Kidney epithelial cell (primary cell): Measurements from ENCODE around the gene RNF10. TPM values are rescaled to one million over a fixed set of nuclear protein-coding genes. Genes with fewer than 3 reads are reported as not detected.
"Not testable (repeated sequence)": the region's sequence is repeated elsewhere in the genome, so short reads cannot be mapped to it uniquely, and the experiment has no call there.

ENCODE experiments used
- DNase-seq: peaks from one replicate; pipeline ENCODE4 v3.0.0-alpha.2; 2010; ENCODE audit warnings: low read depth
- H3K27me3 ChIP-seq: 2 replicates; pipeline ENCODE4 v1.6.0; 2011; ENCODE audit warnings: low read length; ENCODE audit not compliant: control insufficient read depth, insufficient read depth
- H3K36me3 ChIP-seq: 2 replicates; pipeline ENCODE4 v1.5.1; 2011; ENCODE audit warnings: low read length; ENCODE audit not compliant: control insufficient read depth, insufficient read depth
- H3K4me3 ChIP-seq: 2 replicates; pipeline ENCODE4 v1.5.1; 2011; ENCODE audit warnings: low read depth, mild to moderate bottlenecking, control low read depth, low read length
- CTCF ChIP-seq: IDR thresholded peaks from 2 replicates; pipeline ENCODE4 v1.5.1; 2011; ENCODE audit warnings: mild to moderate bottlenecking, moderate library complexity, low read length, control low read depth, inconsistent platforms; ENCODE audit not compliant: insufficient read depth, poor library complexity, severe bottlenecking
- total RNA-seq: library from RNA; depleted of rRNA; stranded (reverse); fragments of >200 nt; gene quantifications from 2 replicates; pipeline ENCODE4 v1.2.3, GENCODE V29; 2015

RNF10 gene
- total RNA-seq, 1 donor from 2014 or later: 117 TPM

GRCh38 chr12:120498870-120499515, 35.2 kb upstream of the RNF10 start:
- TF ChIP-seq CTCF: no peak
- no peak for DNase-seq
- H3K36me3 ChIP-seq: no peaks in the 10 kb centered on the region
- no peak overlapping the region for H3K4me3 ChIP-seq
- H3K27me3 ChIP-seq: no peaks in the 10 kb centered on the region

- no peak for DNase-seq
- no peaks in the 10 kb centered on the region for H3K27me3 ChIP-seq
- no peak overlapping the region for H3K4me3 ChIP-seq
- no peaks in the 10 kb centered on the region for H3K36me3 ChIP-seq
- TF ChIP-seq CTCF: no peak
These were observed 33.6 kb upstream of the RNF10 start for GRCh38 chr12:120500581-120500980.

- H3K36me3 ChIP-seq: no peaks in the 10 kb centered on the region
- H3K27me3 ChIP-seq: no peaks in the 10 kb centered on the region
- no peak for TF ChIP-seq CTCF
- DNase-seq: no peak
- no peak overlapping the region for H3K4me3 ChIP-seq
These were observed 29.6 kb upstream of the RNF10 start for GRCh38 chr12:120504587-120504986.

GRCh38 chr12:120508537-120508936, 25.6 kb upstream of the RNF10 start:
- H3K4me3 ChIP-seq: no peak overlapping the region
- DNase-seq: no peak
- TF ChIP-seq CTCF: no peak
- H3K27me3 ChIP-seq: no peaks in the 10 kb centered on the region
- H3K36me3 ChIP-seq: no peaks in the 10 kb centered on the region

GRCh38 chr12:120514002-120514401, 20.2 kb upstream of the RNF10 start:
- no peak for DNase-seq
- no peak for TF ChIP-seq CTCF
- H3K27me3 ChIP-seq: no peaks in the 10 kb centered on the region
- no peak overlapping the region for H3K4me3 ChIP-seq
- peaks cover 5% of the 10 kb centered on the region for H3K36me3 ChIP-seq

- H3K36me3 ChIP-seq: peaks cover 5% of the 10 kb centered on the region
- no peaks in the 10 kb centered on the region for H3K27me3 ChIP-seq
- no peak for DNase-seq
- no peak for TF ChIP-seq CTCF
- no peak overlapping the region for H3K4me3 ChIP-seq
These were observed 18.7 kb upstream of the RNF10 start for GRCh38 chr12:120515496-120515895.

- DNase-seq, H3K4me3 ChIP-seq, H3K27me3 ChIP-seq, H3K36me3 ChIP-seq: not testable (repeated sequence)
These were observed 14.8 kb upstream of the RNF10 start for GRCh38 chr12:120519324-120519723.
